Stimulated activated CD4-positive, alpha-beta T cell treated with anti-CD3 and anti-CD28 coated beads, Interleukin-15, amount 100 ng/mL, for 48 hours (primary cell): ENCODE measurements around the gene MARK2.

Source experiments
- DNase-seq, 2 donors: peaks; one replicate each; pipeline ENCODE4 v3.0.0-alpha.2; 2020; ENCODE audit warnings: low read depth in 2 of 2

Gene MARK2

GRCh38 chr11:63909591-63910506 is 70.9 kb downstream of the MARK2 start:
- DNase-seq = no peak

DNA sequence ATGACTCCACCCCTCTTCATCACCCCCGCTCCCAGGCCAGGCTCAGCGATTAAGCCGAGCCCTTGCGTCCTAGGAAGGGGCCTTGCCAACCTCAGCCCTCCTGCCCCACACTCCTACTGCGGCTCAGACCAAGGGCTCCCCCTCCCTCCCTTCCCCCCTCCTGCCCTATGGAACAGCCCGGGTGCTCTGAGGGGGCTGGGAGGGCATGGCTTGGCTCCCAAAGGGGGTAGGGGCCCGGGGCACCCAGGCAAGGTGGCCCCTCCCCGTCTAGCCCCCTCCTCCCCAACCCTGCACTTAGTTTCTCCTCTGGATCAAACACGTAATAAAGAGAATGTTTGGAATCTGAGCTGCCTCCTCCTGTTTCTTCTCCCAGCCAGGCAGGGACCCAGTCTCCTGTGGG is 71.8 kb downstream of the MARK2 start:
- no peak for DNase-seq

GRCh38 chr11:63911440-63911839 is 72.5 kb downstream of the MARK2 start:
- no peak for DNase-seq

- no peak for DNase-seq
Measured at GRCh38 chr11:63911876-63912275, 73.0 kb downstream of the MARK2 start.

DNA sequence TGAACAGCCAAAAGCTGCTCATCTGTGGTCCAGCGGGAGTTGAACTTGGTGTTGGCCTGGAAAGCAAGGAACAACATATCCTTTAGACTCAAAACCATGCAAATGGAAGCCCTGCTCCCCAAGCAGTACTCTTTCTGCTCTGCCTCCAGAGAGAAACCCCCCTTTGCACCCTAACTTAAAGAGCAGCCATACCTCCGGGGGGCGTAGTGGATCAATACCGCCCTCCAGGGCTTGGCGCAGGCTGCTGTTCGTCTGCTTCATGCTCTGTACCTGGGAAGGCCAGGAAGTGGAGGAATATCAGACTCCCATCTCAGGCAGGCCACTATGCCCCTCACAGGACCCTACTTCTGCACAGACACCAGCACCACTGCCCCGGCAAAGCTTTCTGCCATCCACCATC is 73.8 kb downstream of the MARK2 start:
- DNase-seq = no peak

DNA sequence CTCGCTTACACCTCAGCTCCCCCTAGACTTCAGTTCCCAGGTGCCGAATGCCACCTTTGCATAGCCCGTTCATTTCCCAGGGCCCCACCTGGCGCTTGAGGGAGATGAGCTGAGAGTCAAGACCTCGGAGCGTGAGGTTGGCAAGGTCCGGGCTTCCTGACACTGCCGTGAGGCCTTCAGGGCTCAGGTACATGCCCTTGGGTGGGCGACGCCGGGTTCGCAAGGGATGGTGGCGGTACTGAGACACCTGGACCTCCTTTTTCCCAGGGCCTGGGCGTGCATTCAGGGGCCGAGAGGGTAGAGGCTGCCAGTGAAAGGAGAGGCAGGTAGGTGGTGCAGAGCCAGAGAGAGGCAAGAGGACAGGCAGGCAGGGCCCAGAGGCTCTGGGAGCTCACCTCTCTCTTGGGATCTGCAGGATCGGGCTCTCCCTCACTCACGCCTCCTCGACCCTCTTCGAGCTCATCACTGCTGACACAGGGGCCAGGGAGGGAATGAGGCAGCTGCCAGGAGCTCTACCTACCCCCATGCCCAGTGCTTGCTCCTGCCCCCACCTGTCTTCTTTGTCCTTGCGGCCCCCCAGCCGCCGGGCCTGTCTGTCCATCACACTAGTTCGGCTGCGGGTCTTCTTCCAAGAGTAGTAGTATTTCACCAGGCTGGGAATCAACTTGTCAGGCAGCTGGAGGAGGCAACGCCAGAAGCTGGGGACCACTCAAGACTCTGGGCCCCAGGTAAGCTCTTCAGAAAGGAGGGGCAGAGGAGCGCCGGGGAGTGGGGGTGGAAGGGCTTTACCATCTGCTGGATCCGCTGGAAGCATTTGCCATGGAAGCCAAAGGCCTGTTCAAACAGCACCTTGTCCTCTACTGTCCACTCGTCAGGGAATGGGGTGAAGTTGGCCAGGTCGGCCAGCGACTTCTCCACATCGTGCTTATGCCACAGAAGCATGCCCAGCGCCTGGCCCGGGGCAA is 75.2 kb downstream of the MARK2 start:
- no peak for DNase-seq

DNA sequence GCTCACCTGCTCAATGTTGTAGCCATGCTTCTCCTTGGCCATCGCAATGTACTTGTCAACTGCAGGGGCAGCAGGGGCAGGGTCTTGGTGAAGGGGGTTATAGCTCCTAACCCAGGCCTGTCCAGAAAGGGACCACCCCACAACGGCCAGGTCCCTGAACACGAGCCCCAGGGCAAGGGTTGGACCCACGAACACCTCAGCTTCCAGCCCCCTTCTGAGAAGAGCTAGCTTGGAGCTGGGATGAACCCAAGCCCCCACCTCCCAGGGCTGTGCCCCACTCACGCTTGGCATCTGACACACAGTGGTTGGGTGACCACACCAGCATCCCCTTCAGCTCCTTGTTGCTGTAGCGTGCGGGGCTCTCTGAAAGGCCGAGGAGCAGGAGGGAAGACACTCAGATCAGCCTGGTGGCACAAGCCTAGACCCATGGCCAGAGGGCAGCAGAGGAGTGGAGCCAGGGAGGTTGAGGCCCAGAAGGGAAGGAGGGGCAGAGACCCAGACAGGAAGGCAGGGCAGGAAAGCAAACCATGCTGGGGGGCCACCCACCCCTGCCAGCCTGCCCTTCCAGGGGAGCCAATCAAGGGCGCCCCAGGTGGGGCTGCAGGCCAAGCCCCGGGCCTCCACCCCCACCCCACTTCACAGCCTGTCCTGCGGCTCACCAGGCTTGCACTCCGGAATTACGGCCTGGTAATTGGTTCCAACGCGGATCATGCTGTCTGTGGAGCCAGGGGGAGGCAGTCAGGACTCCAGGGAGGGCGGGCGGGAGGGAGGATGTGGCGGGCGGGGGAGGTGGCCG is 76.2 kb downstream of the MARK2 start:
- DNase-seq = no peak

GRCh38 chr11:63915961-63916836 is 77.3 kb downstream of the MARK2 start:
- DNase-seq = peak in 1 of 2 donors; percentile 36

GRCh38 chr11:63916837-63917691 is 78.2 kb downstream of the MARK2 start, which contains the start of gene RCOR2:
RCOR2 (minus strand) TSS chr11:63917164; CDS start chr11:63916456, 708 bp downstream.
- DNase-seq = peak; percentile 35 to 61

DNA sequence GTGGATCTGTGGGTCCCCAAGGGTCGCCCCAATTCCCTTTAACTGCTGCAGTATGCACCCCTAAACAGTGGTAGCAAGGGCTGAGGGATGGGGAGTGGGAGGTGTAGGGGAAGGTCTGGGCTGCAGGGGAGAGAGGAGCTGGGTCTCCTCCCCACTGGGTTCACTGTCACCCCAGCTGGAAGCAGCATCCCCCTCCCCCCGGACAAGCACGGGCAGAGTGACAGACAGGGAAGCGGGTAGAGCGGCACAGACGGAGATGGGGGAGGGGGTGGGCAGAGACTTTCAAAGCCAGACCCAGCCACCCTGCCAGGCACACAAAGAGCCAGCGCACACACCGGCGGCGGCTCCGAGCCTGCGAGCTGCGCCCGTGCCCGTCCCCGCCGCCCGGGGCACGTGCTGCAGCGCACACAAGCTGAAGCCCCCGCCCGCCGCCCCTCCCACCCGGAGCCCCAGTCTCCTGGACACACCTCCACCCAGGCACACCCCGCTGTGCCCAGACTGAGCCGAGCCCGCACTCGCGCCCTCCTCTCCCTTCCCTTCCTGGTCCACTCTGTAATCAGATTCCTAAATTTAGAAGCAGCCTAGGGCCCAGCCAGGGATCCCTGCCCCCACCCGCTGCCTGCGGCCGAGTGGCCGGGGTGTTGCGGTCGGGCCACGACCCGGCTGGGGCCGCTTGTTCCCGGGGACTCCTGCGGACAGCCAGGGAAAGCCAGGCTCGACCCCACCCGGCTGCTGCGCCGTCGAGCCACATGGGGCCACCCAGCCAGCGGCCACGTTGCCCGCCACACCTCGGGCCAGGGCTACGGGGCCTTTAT is 79.0 kb downstream of the MARK2 start:
- DNase-seq = peak in 1 of 2 donors; percentile 16

- DNase-seq = no peak
Measured at GRCh38 chr11:63918507-63919191, 79.7 kb downstream of the MARK2 start.

GRCh38 chr11:63919267-63920125 is 80.6 kb downstream of the MARK2 start:
- no peak for DNase-seq

- DNase-seq = no peak
Measured at GRCh38 chr11:63920126-63920938, 81.4 kb downstream of the MARK2 start.

DNA sequence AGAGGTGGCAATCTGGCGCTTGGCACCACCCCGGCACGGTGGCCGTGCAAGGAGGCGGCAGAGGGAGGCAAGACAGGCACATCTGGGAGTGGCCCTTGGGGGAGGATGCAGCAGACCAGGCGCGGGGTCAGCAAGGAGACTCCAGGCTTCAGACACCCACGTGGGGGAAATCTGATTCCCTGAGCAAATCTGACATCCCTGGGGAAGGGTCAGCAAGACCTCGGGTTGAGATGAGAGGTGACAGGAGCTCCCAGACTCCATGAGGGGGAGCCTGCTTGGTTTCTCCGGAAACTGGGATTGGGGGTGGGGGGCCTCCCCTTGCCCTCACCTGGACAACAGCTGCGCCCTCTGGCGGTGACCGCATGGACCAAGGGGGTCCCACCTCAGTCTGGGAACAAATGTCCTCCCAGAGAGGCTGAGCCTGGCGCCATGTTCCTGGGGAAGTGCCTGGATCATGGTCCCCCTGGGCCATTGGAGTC is 82.1 kb downstream of the MARK2 start:
- peak in 1 of 2 donors; percentile 17 for DNase-seq

- DNase-seq = no peak
Measured at GRCh38 chr11:63922673-63923192, 83.8 kb downstream of the MARK2 start.

GRCh38 chr11:63923319-63923718 is 84.4 kb downstream of the MARK2 start:
- DNase-seq = no peak
